GM12873 (cell line): ENCODE results near the gene TMEM138.

Source experiments
- CTCF ChIP-seq: IDR thresholded peaks from 2 replicates; pipeline ENCODE4 v1.5.1; 2012; ENCODE audit warnings: low read depth, mild to moderate bottlenecking, moderate library complexity, low read length, control low read depth; ENCODE audit not compliant: insufficient read depth; ENCODE audit errors: missing control alignments

Gene TMEM138

GRCh38 chr11:61343792-61344745, 18.1 kb upstream of the TMEM138 start:
- no peak for TF ChIP-seq CTCF

- no peak for TF ChIP-seq CTCF
Measured at GRCh38 chr11:61345170-61345610, 17.0 kb upstream of the TMEM138 start.

- no peak for TF ChIP-seq CTCF
Measured at GRCh38 chr11:61345954-61346843, 16.0 kb upstream of the TMEM138 start.

- TF ChIP-seq CTCF = no peak
Measured at GRCh38 chr11:61347916-61348461, 14.2 kb upstream of the TMEM138 start.

GRCh38 chr11:61349189-61349751, 12.9 kb upstream of the TMEM138 start:
- no peak for TF ChIP-seq CTCF

GRCh38 chr11:61349916-61350315, 12.3 kb upstream of the TMEM138 start:
- TF ChIP-seq CTCF = no peak
